ENCODE measurements around the gene MEGF6. TPM values are rescaled to one million over a fixed set of nuclear protein-coding genes. Genes with fewer than 3 reads are reported as not detected.

The MEGF6 gene
- total and polyA plus RNA-seq, 2 of the 8 experiments (the other 6 are each of a cell fraction or from before 2014, with no cell fraction given) = 4.1 to 14.8 TPM

DNA sequence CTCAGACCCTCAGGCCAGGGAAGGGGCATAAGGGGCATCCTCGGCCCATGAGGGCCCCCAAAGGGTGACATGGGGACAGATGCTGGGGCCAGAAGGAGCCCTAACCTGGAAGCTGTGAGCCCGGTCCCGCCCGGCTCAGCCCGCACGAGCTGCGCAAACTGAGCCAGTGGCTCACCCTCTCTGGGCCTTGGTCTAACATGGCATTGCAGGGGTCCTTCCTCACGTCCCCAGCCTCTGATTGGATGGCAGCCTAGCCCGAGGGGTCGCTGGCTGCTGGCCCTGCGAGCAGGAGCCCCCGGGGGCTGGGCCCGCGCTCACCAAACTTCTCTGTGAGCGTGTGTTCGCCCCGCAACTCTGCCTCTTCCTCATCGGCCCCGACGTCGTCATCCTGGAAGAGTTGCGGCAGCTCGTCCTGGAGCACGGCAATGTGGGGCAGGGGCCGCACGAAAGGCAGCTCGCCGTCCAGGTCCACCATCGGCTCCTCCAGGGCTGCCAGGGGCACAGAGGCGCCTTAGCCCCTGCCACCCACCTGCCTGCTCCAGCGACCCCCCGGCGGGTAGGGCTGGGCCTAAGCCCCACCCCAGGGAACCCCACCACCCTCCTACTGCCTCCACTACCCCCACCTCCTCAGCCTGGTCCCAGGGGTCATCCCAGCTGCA, 102.4 kb downstream of the MEGF6 start (continued):
- no peak for TF ChIP-seq CHD2 (IDR thresholded peaks at IDR 0.05; ENCODE audit: low read length)
- no peak for TF ChIP-seq RBBP5 (IDR thresholded peaks at IDR 0.05; ENCODE audit: borderline replicate concordance, low read depth, low read length)
- no peak for TF ChIP-seq BRCA1 (IDR thresholded peaks at IDR 0.05; ENCODE audit: low read depth, low read length)
- no peak for TF ChIP-seq BCL11A (IDR thresholded peaks at IDR 0.05; ENCODE audit: low read depth in 2 of 2, low read length in 2 of 2)

All from H1 (cell line).